Frontal cortex (tissue), 4 donors: ENCODE data around the gene GPR62. TPM values are rescaled to one million over a fixed set of nuclear protein-coding genes. Genes with fewer than 3 reads are reported as not detected.
A peak's percentile ranks its signal among the peaks of the same experiment; 100 is the strongest.

Experiments used
- DNase-seq, 2 donors: peaks; one replicate each; pipeline ENCODE4 v3.0.0; 2012; ENCODE audit warnings: low spot score in 2 of 2
- FAIRE-seq: peaks from 2 replicates; lab custom pipeline; 2012; peaks lifted over from hg19 to GRCh38; lab: Jason Lieb, UNC
- total RNA-seq: library from RNA; depleted of rRNA; stranded (reverse); fragments of >200 nt; gene quantifications from one replicate; pipeline ENCODE4 v1.2.3, GENCODE V29; 2014
- donor health status: control.
- donor health status: control.
- donor health status: control.

Gene GPR62
- total RNA-seq, 1 donor from 2014 or later = 0.41 TPM

- FAIRE-seq (no peak), DNase-seq (no peak)
These were observed 13.1 kb downstream of the GPR62 start for GRCh38 chr3:51968170-51968775.

DNA sequence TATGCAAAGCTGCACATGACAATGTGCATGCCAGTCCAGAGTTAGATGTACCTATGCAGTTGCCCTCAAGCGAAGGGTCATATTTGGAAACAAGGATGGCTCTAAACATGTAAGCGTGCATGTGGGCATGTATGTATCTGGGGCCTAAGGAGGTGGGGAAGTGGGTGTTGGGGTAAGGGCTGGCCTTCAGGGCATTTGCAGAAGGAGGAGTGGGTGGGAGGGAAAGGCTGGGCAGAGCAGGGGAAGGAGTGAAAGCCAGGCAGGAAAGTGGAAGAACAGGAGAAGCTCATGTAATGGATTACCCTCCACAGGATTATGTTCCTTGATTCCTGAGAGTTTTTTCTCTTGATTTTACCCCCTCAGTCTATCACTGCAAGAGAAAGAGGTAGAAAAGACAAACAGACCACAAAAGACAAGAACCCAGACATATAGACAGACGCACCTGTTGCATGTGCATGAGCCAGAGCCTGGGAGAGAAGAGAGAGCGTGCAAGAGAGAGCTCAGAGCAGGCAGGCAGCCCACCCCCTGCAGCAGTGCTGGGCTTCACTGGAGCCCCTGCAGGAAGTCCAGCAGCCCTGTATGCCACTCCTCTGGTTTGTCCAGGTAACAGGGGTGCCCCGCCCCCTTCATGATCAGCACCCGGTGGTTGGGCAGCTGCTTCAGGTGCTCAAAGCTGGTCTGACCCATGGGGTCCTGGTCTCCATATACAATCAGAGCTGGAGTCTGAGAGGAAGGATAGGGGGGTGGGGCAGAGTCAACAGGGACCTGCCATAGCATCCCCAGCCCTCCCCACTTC lies 13.9 kb downstream of the GPR62 start:
- no peak for FAIRE-seq
- DNase-seq = no peak

GRCh38 chr3:51969841-51970240 lies 14.7 kb downstream of the GPR62 start:
- DNase-seq = no peak
- FAIRE-seq = no peak

- FAIRE-seq (no peak), DNase-seq (no peak)
These were observed 15.6 kb downstream of the GPR62 start for GRCh38 chr3:51970606-51971300.

- no peak for FAIRE-seq
These were observed 16.2 kb downstream of the GPR62 start for GRCh38 chr3:51971350-51971749.

DNA sequence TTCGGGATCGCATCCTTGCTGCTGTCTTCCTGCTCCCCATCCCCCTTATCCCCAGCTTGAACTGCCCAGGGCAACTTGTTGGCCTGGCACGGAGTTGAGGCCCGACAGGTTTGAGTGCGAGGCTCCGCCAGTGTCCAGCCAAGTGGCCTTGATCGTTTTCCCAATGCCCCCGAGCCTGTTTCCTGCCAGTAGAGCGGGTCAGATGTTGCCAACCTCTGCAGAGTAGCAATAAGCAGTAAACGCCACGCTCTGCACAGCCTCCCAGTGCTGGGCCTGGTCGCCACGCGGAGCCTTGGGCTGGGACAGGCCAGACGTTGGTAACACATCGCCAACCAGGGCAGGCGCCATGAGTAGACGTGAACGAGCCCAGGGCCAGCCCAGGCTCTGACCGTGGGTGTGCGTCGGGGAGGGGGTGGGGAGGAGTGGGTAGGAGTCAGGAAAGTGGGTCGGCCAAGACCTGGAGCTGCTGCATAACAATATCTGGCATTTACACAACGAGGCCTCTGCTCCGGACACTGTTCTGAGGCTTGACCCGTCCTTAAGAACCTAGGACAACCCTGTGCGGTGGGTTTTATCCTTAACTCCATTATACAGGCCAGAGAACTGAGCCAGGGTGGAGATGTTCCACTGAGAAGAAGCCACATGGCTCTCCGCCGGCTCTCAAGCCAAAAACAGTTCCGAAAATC lies 19.2 kb downstream of the GPR62 start:
- no peak for FAIRE-seq

More at GRCh38 chr3:51971350-51971749, 16.2 kb downstream of the GPR62 start:
- DNase-seq = no peak

GRCh38 chr3:51974963-51975851 lies 20.0 kb downstream of the GPR62 start, which contains the start of gene ABHD14A:
TSS of gene ABHD14A (plus strand) at chr3:51975064. CDS start at chr3:51975136, 72 bp downstream.
- FAIRE-seq (no peak), DNase-seq (peak; percentile 83 to 87)

More for the DNA sequence above, 19.2 kb downstream of the GPR62 start:
- DNase-seq = no peak

- FAIRE-seq = no peak
- DNase-seq = peak; percentile 85 to 91
These were observed 20.8 kb downstream of the GPR62 start for GRCh38 chr3:51975852-51976549.

- no peak for DNase-seq
- FAIRE-seq = no peak
These were observed 22.4 kb downstream of the GPR62 start for GRCh38 chr3:51977446-51978142.

DNA sequence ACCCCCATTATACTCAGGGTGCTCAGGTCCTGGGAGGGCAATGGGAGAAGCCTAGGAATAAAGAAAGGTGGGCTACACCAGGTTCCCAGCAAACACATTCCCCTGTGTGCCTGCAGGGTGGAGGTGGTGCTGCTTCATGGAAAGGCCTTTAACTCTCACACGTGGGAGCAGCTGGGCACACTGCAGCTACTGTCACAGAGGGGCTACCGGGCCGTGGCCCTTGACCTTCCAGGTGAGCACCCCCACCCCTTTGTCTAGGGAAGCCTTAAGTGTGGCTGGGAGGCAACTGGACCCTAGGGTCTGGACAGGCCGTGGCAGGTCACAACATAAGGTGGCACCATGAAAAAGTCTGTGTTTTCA lies 22.9 kb downstream of the GPR62 start:
- FAIRE-seq = no peak
- DNase-seq = no peak

- no peak for FAIRE-seq
These were observed 25.1 kb downstream of the GPR62 start for GRCh38 chr3:51980253-51980652.

DNA sequence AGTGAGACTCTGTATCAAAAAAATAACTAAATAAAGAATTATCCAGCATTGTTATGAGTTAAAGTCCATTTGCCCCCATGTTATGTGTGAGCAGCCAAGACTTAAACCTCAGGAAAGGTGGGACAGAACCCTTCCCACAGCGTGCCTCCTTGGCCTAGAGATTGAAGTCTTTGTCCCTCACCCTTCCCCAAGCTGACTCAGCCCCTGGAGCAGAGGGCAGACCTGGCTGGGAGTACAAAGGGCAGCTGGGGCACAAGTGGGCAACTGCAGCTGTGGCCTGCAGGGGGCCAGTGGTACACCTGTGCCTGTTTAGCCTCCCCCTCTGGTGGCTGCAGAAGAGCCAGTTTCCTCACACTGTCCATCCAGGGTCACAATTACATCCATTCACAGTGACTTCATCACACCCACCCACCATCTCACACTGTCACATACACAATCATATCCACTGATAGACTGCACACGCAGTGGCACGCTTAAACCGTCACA lies 27.2 kb downstream of the GPR62 start:
- FAIRE-seq (no peak), DNase-seq (peak in 1 of 2 donors; percentile 61)

More at GRCh38 chr3:51980253-51980652, 25.1 kb downstream of the GPR62 start:
- no peak for DNase-seq

DNA sequence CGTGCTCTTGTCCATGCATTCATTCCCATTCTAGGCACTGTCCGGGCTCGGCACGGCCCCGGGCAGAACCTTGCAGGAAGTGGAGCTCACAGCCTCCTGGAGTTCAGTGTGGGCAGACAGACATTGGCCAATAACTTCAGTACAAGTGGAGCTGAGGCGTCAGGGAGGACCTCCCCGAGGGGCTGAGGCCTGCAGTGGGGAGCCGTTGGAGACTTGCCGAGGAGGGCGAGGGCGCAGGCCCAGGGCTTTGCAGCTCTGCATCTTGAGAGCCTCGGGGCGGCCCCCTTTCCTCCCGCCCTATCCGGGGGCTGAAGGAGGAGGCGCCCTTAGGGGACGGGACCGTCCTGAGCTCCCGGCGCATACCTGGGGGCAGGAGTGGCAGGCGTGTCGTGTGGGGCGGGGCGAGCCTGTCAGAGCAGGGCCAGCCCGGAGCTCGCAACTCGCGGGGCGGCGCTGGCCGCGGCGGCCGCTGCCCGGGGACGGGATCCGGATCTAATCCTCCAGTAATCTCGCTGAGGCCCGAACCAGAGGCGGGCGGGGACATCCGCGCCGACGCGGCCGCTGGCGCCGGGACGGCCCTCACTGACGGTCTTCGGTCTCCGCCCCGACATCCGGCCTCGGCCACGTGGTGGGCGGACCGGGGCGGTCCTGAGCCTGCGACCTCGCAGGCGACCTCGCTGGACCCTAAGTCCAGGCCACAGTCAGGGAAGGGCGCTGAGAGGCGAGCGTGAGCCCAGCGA lies 27.8 kb downstream of the GPR62 start, which contains the start of gene ACY1:
Gene ACY1 (plus strand): TSS at position 698 of the 740 bp plus-strand sequence. CDS start 530 bp downstream, outside the sequence.
- peak; percentile 96 to 98 for DNase-seq
- no peak for FAIRE-seq

GRCh38 chr3:51983578-51984268 lies 28.5 kb downstream of the GPR62 start:
- FAIRE-seq (no peak), DNase-seq (no peak)

DNA sequence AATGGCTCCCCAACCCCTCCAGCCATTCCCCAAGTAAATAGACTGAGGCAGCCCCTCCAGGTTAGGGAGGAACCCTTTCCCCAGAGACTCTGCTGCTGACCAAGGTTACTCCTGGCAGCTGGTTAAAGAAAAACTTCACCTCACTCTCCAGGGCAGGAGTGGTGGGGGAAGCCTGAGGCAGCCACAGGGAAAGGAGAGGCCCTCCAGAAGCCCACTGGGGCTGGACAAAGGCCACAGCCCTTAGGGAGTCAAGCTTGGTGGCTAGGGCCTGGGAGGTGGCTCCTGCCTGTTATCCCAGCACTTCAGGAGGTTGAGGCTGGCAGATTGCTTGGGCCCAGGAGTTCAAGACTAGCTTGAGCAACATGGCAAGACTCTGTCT lies 29.1 kb downstream of the GPR62 start:
- FAIRE-seq (no peak), DNase-seq (no peak)

DNA sequence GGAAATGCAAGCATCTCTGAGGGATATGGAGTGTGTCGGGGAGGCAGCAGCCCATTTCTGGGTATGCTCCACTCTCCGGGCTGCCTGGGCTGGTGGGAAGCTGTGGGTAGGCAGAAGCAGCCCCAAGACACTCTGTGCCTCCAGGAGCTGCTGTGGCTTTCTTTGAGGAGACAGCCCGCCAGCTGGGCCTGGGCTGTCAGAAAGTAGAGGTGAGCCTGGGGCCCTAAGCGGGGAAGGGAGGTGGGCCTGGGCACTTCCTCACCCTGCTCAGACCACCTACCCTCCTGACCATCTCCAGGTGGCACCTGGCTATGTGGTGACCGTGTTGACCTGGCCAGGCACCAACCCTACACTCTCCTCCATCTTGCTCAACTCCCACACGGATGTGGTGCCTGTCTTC lies 29.9 kb downstream of the GPR62 start:
- no peak for FAIRE-seq
- no peak for DNase-seq
